Gastroesophageal sphincter (tissue), 4 donors: ENCODE measurements around the gene TNFAIP8L2. TPM values are rescaled to one million over a fixed set of nuclear protein-coding genes. Genes with fewer than 3 reads are reported as not detected.

Experiments used
- ATAC-seq: fragments of 150-250 bp; one replicate; pipeline ENCODE4 v1.9.1; 2016; ENCODE audit warnings: mild to moderate bottlenecking, moderate library complexity
- H3K27ac ChIP-seq, 4 donors: fragments of 200-600 bp; sonication (generic) in 3 of 4; 1 replicate in 3 of 4; 2 replicates in 1 of 4; pipeline ENCODE4 v1.5.1; 2016 to 2019
- H3K27me3 ChIP-seq: fragments of 200-600 bp; sonication (generic); one replicate; pipeline ENCODE4 v1.5.1; 2019
- H3K36me3 ChIP-seq, 2 donors: fragments of 200-600 bp; sonication (generic); one replicate each; pipeline ENCODE4 v1.5.1; 2019; ENCODE audit warnings: control low read depth in 1 of 2
- H3K4me1 ChIP-seq, 3 donors: fragments of 200-600 bp; sonication (generic); 1 replicate in 2 of 3; 2 replicates in 1 of 3; pipeline ENCODE4 v1.5.1; 2016 to 2019; ENCODE audit warnings: control low read depth in 2 of 3
- H3K4me3 ChIP-seq, 2 donors: fragments of 200-600 bp; sonication (generic); one replicate each; pipeline ENCODE4 v1.5.1; 2019; ENCODE audit warnings: mild to moderate bottlenecking in 1 of 2, moderate library complexity in 1 of 2
- H3K9me3 ChIP-seq, 3 donors: fragments of 200-600 bp; sonication (generic); one replicate each; pipeline ENCODE4 v1.5.1; 2017 to 2019; ENCODE audit warnings: control low read depth in 2 of 3
- CTCF ChIP-seq, 4 experiments: fragments of 200-600 bp in 2 of 4; fragments of 450-650 bp in 2 of 4; sonication (generic) in 1 of 4; IDR thresholded peaks; one replicate each; pipeline ENCODE4 v1.5.1; 2017 to 2019; ENCODE audit warnings: antibody characterized with exemption in 4 of 4, mild to moderate bottlenecking in 2 of 4, moderate library complexity in 2 of 4
- EP300 ChIP-seq: sonication (generic); formaldehyde crosslinking; IDR thresholded peaks from one replicate; pipeline ENCODE4 v1.6.1; 2017; ENCODE audit warnings: antibody characterized with exemption, mild to moderate bottlenecking
- POLR2A ChIP-seq, 2 donors: fragments of 450-650 bp; IDR thresholded peaks; one replicate each; pipeline ENCODE4 v1.6.1; 2017; ENCODE audit warnings: antibody characterized with exemption in 2 of 2, mild to moderate bottlenecking in 2 of 2, moderate library complexity in 1 of 2
- POLR2AphosphoS5 ChIP-seq: sonication (generic); formaldehyde crosslinking; IDR thresholded peaks from one replicate; pipeline ENCODE4 v1.6.1; 2017; ENCODE audit warnings: antibody characterized with exemption
- WGBS, 2 donors: methylation state at CpG; one replicate each; pipeline ENCODE4 v1.1.5; 2018; ENCODE audit warnings: low coverage in 1 of 2; 5-methylcytosine and 5-hydroxymethylcytosine counted together
- total RNA-seq, 4 donors: library from RNA; depleted of rRNA; stranded (reverse); fragments of >200 nt; gene quantifications; one replicate each; pipeline ENCODE4 v1.1.0, GENCODE V29; 2016

The TNFAIP8L2 gene
- total RNA-seq, 4 donors from 2014 or later, result 0.85 to 7.2 (median 4.4) TPM

- Histone ChIP-seq H3K27me3 (no peaks in the 10 kb centered on the region), H3K4me1 (peaks cover 0 to 53% (median 26%) of the 10 kb centered on the region in 3 donors), H3K36me3 (peaks cover 0 to 16% of the 10 kb centered on the region in 2 donors), H3K4me3 (peak overlapping the region; percentile 38 to 67), H3K9me3 (no peaks in the 10 kb centered on the region), H3K27ac (peak overlapping the region in 3 of 4 donors; percentile 82 to 93 (median 86))
- TF ChIP-seq POLR2A (IDR thresholded peaks at IDR 0.05) (no peak), POLR2AphosphoS5 (no peak), EP300 (no peak), CTCF (IDR thresholded peaks at IDR 0.05) (no peak)
- no peak for ATAC-seq
- 47 to 65% methylated on average over 3 to 5 of the region's 7 CpGs for WGBS, 2 donors
Measured at GRCh38 chr1:151144474-151145303, 11.8 kb upstream of the TNFAIP8L2 start.

GRCh38 chr1:151145304-151146071 is 11.0 kb upstream of the TNFAIP8L2 start:
- H3K27ac ChIP-seq, result peak overlapping the region in 3 of 4 donors; percentile 82 to 93 (median 86)
- H3K9me3 ChIP-seq, result no peaks in the 10 kb centered on the region
- peaks cover 0 to 53% (median 26%) of the 10 kb centered on the region in 3 donors for H3K4me1 ChIP-seq
- TF ChIP-seq CTCF (IDR thresholded peaks at IDR 0.05) (no peak), POLR2A (IDR thresholded peaks at IDR 0.05) (no peak), EP300 (no peak), POLR2AphosphoS5 (no peak)
- no peak for ATAC-seq
- peaks cover 0 to 8% of the 10 kb centered on the region in 2 donors for H3K36me3 ChIP-seq
- 0 to 1% methylated on average over 7 to 23 of the region's 43 CpGs for WGBS, 2 donors
- H3K27me3 ChIP-seq, result no peaks in the 10 kb centered on the region
- H3K4me3 ChIP-seq, result peak overlapping the region; percentile 38 to 67

GRCh38 chr1:151146072-151146411 is 10.4 kb upstream of the TNFAIP8L2 start:
- TF ChIP-seq POLR2A (IDR thresholded peaks at IDR 0.05) (no peak), EP300 (no peak), POLR2AphosphoS5 (no peak), CTCF (IDR thresholded peaks at IDR 0.05) (no peak)
- peak; percentile 2 for ATAC-seq
- Histone ChIP-seq H3K9me3 (no peaks in the 10 kb centered on the region), H3K36me3 (peaks cover 0 to 8% of the 10 kb centered on the region in 2 donors), H3K27ac (peak overlapping the region in 3 of 4 donors; percentile 82 to 93 (median 86)), H3K4me3 (peak overlapping the region; percentile 38 to 67), H3K27me3 (no peaks in the 10 kb centered on the region), H3K4me1 (peaks cover 0 to 53% (median 26%) of the 10 kb centered on the region in 3 donors)
- WGBS, 2 donors, result 0 to 1% methylated on average over 14 to 16 of the region's 26 CpGs

GRCh38 chr1:151146412-151147131 is 9.9 kb upstream of the TNFAIP8L2 start, which contains the start of gene SEMA6C:
SEMA6C (minus strand) TSS chr1:151146631; CDS start chr1:151142621, 4,010 bp downstream.
- Histone ChIP-seq H3K4me3 (peak within 1 kb of the TSS; percentile 38 to 67), H3K36me3 (peaks cover 0 to 8% of the 10 kb centered on the region in 2 donors), H3K9me3 (no peaks in the 10 kb centered on the region), H3K27me3 (no peaks in the 10 kb centered on the region), H3K27ac (peak within 1 kb of the TSS; percentile 9 to 93 (median 84)), H3K4me1 (peaks cover 0 to 53% (median 26%) of the 10 kb centered on the region in 3 donors)
- TF ChIP-seq POLR2AphosphoS5, result peak; percentile 78
- TF ChIP-seq POLR2A (IDR thresholded peaks at IDR 0.05), result peak; percentile 76 to 82
- no peak for TF ChIP-seq EP300
- TF ChIP-seq CTCF (IDR thresholded peaks at IDR 0.05), result no peak
- ATAC-seq, result peak; percentile 98
- WGBS, 2 donors, result 0 to 2% methylated on average over 8 to 11 of the region's 61 CpGs
